UCSD-AML1 (cell line): ENCODE data around the gene SLIT3.
A peak's percentile ranks its signal among the peaks of the same experiment; 100 is the strongest.
"Not testable (repeated sequence)": the region's sequence is repeated elsewhere in the genome, so short reads cannot be mapped to it uniquely, and the experiment has no call there.

Experiments
- DNase-seq: peaks from one replicate; lab custom pipeline; 2025; ENCODE audit not compliant: unreplicated experiment; lab: John Stamatoyannopoulos, UW

SLIT3 gene

DNA sequence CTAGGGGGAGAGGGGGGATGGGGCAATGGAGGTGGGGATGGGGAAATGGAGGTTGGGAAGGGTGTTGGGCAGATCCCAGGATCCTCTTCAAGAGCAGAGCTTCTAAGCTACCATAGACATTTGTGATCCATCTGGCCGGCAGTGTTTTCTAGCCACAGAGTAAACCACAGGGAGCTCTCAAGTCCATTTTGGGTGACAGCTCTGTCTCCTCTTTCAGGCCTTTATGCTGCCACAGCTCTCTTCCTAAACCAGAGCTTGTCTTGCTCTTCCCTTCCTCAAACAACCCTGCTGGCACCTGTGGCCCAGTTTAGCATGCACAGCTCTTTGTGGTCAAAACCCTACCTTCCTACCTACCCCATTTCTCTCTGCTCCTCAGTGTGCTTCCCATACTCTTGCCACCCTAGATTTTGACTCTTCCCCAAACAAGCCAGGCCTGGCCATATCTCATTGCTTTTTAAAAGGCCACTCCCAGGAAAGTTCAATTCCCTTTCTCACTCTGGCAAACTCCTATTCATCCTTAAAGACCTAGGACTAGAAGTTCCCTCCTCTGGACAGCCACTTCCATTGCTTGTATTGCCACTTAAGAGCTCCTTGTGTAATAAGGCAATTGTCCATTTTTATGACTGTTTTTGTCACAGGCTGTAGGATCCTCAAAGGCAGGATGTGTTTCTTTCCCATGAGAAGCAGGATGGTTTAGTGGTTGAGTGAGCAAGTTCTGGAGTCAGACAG lies 637.5 kb downstream of the SLIT3 start:
- no peak for DNase-seq

DNA sequence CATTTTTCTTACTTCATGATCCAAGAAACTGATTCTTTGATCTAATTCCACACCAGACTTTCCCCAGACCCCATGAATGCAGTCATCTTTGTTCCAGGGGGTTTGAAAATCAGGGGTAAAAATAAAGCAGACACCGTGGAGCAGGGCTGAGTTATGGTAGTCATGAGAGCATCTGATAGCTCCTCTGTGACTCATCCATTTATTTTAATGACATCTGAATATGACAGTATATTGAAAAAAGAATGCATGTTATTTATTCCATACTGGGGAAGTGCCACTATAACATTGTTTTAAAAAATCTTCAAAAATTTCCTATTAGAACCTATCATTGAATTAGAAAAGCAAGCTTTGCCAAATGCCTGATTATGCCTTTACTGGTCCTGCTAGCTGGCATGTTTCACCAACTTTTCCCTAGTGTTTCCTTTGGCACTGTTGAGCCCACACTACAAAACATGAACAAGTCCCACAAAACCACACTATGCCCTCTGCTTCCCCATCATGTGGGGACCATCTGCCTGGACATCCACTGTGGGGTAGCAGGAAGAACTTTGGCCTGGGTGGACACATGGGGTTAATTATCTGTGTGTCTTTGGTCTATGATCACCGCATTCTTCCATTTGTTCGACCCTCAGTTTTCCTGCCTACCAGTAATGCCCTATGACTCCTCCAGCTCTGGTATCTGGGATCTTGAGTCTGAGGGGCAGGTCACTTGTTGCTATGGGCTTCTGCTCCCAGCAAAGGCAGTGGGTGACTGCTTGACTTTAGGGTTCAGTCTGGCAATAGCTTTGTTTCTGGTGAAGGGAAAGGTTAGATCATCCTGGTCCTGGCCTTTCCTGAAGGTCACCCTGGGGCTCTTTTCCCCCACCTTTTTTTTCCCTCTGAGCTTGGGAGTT lies 639.1 kb downstream of the SLIT3 start:
- no peak for DNase-seq

DNA sequence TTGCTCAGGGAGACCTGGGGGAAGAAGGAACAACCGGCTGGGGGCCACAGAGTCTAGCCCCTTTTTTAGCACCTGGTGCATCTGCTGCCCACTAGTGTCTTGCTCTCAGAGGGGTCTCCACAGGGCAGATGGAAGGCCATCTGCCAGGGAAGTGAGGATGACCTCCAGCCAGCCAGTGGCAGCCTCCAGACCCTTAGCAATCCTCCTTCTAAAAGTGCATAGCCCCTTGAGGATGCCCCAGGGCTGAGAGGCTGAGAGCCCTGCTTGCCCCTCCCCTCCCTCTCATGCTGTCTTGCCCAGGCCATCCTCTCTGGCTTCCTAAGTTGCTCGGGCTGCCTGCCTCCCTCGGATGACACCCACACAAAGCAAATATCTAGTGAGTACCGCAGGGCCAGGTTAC lies 640.2 kb downstream of the SLIT3 start:
- DNase-seq: no peak

DNA sequence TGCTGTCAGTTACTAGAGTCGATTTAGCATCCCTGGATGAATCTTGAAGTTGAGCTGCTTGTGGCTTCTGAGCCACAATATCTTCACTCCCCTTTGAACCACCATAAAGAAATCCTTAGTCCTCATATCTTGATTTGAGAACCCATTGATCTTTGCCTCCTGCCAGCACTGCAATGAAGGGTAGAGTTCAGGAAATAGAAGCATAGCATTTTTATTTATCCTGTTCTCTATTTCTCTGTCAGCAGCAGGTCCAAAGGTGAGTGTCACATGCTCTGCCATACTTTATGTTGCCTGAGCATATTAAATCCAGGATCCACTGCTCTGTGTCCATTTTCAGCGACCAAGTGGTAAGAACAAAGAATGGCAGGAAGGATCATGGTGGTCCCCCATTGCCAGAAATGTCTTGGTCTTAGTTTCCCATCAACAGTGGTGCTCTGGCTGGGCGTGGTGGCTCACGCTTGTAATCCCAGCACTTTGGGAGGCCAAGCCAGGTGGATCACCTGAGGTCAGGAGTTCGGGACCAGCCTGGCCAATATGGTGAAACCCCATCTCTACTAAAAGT lies 641.6 kb downstream of the SLIT3 start:
- no peak for DNase-seq

DNA sequence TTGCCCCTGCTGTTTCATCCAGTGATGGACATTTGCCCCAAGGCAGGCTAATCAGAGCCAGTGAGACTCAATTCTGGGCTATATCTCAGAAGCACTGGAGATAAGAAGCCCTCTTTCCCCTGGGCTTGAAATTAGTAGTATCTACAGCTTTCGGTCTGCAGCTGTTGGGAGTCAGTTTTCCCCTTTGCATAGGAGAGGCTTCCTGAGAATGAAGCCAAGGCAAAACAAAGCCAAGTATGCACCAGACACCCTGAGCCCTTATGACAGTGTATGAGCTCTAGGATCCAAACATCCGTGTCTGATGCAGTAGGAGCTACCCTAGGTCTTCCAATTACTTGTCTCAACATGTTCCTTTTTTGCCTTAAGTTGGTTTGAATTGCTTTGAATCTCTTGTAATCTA lies 642.5 kb downstream of the SLIT3 start:
- no peak for DNase-seq

DNA sequence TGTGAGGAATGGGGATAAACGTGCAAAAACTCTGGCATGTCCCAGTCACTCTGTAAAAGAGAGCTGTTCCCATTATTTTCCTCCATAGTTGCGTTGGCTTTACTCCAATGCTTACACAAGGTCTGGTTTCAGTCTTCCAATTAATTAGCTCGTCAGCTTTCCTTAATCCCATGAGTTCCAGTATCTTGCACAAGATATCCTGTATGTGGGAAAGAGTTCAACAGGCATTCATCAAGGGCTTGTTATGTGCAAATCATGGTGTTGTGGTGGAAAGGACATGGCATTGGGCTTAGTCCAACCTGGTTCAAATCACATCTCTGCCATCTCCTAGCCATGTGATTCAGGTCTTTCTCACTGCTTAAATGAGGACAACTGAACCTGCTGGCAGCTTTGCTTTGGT lies 644.3 kb downstream of the SLIT3 start:
- DNase-seq: no peak

DNA sequence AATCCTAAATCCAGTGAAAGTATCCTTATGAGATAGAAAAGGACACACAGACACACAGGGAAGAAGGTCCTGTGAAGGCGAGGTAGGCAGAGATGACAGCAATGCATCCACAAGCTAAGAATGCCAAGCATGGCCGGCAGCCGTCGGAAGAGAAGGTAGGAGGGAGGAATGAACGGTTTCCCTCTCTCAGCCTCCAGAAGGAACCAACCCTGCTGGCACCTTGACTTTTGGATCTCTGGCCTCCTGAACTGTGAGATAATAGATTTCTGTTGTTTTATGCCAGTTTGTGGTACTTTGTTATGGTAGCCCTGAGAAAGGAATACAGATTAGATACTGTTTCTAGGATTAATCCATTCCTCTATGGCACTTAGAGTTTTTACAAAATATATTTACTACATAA lies 645.6 kb downstream of the SLIT3 start:
- DNase-seq: no peak

DNA sequence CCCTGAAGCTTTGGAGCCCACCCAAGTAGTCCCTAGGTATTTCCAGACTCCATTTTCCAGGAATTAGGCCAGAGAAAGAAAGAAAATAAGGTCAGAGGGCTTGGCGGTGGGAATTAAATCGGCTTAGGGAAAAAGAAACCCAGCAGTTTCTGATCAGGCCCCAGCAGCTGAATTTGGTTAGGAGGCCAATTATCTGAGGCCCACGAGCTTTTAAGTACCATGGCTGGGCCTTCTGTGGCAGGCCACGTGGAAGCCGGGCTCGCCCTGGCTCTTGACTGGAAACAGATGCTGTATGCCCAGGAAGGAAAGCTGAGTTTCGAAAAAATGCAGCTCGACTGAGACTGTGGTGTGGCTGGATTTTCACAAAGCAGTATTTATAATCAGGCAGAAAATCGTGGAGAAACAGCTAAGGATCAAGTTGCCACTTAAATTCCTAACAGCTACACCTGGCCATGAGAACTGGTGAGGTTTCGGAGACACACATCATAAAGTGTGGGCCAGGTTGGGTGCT lies 646.7 kb downstream of the SLIT3 start:
- DNase-seq: peak; percentile 24

DNA sequence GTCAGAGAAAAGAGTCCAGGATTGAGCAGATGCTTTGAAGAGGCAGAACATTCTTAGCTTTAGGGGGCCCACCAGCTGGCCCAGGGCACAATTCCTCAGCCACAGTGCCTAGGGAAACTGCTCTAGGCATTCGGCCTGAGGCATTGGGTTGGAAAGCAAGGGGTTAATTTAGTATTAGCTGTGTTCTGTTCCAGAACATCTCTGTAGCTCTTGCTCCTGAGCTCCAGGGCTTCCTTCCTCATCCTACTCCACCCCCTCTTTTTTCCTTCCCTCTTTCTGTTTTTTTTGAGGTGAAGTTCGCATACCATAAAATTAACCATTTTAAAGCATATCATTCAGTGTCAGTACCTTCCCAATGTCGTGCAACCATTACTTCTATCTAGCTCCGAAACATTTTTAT lies 647.3 kb downstream of the SLIT3 start:
- no peak for DNase-seq

DNA sequence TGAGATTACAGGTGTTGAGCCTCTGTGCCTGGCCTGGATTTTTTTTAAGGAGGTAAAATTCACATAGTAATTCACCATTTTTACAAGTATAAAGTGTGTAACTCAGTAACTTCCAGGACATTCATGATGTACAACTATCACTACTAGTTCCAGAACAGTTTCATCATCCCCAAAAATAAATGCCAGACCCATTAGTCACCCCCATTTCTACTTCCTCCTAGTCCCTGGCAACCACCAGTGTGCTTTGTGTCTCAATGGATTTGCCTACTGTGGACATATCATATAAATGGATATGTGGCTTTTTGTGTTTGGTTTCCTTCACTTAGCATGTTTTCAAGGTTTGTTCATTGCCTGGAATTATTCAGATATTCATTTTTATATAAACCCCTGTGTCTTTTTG lies 649.3 kb downstream of the SLIT3 start:
- no peak for DNase-seq

DNA sequence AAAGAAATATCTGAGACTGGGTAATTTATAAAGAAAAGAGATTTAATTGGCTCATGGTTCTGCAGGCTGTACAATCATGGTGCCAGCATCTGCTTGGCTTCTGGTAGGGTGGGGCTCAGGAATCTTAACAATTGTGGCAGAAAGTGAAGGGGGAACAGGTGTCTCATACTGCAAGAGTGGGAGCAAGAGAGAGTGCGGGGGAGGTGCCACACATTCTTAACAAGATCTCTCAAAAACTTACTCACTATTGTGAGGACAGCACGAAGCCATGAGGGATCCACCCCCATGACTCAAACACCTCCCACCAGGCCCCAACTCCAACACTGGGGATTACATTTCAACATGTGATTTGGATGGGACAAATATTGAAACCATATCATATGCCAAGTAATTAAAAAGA lies 651.6 kb downstream of the SLIT3 start:
- no peak for DNase-seq

DNA sequence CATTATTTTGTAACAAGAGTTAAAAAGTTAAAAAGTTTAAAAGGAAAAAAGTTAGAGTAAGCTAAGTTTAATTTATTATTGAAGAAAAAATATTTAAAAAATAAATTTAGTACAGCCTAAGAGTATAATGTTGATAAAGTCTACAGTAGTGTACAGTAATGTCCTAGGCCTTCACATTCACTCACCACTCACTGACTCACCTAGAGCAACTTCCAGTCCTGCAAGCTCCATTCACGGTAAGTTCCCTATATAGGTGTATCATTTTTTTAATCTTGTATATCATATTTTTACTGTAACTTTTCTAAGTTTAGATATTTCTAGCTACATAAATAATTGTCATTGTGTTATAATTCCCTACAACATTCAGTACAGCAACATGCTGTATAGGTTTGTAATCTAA lies 652.4 kb downstream of the SLIT3 start:
- DNase-seq: no peak

DNA sequence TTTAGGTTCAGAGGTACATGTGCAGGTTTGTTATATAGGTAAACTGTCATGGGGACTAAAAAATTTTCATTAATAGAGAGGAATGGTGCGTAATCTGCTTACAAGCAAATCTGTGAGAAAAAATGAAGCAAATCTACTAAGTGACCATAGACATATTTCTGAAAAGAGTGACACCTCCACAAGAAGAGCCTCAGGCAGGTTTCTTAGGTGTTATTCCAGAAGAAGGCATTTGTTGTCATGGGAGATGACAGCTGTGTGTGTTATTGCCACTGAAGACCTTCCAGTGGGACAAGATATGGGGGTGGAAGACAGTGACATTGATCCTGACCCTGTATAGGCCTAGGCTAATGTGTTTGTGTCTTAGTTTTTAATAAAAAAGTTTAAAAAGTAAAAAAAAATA lies 652.9 kb downstream of the SLIT3 start:
- no peak for DNase-seq

DNA sequence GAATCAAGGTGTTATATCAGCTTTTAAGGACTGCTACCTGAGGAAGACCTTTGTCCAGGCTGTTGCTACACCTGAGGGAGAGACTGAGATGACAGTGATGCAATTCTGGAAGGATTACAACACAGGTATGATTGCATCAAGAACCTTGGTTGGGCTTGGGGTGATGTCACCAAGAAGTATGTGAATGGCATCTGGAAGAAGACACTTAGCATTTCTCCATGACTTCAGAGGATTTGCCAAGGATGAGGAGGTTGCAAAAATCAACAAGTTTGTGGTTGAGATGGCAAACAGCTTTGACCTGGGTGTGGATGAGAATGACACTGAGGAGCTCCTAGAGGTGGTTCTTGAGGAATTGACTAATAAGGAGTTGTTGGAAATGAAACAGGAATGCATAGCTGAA lies 653.9 kb downstream of the SLIT3 start:
- DNase-seq: no peak

DNA sequence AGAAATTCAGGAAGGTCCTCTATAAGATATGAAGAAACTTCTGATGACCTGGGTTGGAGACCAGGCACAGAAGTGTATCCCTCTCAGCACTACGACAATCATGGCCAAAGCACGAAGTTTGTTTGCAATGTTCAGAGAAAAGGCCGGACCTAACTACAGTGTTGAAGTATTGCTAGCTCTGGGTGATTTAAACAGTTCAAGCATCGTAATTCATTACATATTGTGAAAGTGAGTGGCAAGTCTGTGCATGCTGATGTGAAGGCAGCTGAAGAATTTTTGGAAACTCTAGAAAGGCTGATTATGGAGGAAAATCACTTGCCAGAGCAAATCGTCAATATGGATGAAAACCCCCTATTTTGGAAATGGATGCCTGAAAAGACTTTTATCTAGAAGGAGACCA lies 654.6 kb downstream of the SLIT3 start:
- DNase-seq: no peak

DNA sequence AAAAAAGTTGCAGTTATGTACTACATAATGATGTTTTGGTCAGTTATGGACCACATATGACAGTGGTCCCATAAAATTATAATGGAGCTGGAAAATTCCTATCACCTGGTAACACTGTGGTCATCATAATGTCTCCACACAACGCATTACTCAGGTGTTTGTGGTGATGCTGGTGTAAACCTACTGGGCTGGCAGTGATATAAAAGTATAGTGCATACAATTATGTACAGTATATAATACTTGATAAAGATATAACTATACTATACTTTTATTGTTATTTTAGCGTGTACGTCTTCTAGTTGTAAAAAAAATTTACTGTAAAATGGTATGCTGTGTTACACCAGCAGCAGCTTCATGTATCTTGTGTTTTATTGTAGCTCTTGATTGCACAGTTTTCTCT lies 655.7 kb downstream of the SLIT3 start:
- no peak for DNase-seq

DNA sequence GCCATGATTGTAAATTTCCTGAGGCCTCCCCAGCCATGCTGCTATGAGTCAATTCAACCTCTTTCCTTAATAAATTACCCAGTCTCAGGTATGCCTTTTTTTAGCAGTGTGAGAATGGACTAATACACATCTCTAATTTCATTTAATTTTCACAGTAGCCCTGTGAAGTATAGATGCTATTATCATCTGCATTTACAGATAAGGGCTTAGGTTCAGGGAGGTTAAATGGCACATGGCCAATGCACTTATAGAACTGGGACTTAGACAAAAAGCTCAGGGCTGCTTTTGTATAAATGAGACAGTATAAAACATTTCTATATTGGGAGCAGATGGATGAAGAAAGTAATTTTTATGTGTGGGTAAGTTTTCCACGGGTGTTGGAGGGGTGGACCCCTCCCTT lies 658.9 kb downstream of the SLIT3 start:
- no peak for DNase-seq

DNA sequence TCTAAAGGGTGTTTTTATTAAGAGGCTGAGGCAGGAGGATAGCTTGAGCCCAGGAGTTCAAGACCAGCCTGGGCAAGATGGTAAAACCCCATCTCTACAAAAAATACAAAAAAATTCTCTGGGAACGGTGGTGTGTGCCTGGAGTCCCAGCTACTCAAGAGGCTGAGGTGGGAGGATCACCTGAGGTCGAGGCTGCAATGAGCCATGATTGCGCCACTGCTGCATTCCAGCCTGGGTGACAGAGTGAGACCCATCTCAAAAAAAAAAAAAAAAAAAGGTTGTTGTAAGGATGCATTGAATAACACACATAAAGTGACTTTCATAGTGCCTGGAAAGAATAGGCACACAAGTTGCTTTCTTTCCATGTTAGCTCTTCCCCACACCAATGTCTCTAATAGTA lies 662.1 kb downstream of the SLIT3 start:
- DNase-seq: not testable (repeated sequence)

DNA sequence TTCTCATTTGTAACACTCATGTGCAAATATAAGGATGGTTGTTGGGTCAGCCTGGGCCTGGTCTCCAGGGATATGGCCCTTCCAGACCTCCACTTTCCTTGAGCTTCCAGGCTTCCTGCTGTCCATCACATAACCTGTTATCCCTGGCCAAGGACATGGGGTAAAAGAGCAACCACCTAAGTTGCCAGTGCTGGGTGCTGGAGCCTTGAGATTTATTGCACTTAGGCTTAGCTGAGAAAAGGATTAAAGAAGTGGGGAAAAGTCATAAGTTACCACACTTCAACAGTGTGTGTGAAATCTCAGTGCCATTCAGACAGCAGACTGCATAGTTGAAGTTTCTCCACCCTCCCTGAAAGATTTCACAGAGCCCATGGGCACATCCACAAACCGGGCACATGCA lies 663.1 kb downstream of the SLIT3 start:
- no peak for DNase-seq

DNA sequence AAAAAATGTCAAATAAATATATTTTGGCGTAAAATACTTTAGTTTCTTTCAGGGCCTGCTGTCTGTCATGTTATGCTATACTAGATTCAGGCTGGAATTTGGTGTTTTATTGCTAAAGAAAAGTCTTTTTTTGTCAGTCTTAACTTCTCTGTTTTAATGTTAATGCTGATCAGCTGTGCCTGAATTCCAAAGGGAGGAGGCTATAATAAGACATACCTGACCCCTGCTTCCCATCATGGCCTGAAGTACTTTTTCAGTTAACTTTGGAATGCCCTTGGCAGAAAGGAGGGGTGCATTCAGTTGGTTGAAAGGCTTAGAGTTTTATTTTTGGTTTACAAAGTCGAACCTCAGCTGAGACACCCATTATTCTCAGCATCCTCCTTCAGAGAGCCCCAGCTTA lies 663.7 kb downstream of the SLIT3 start:
- no peak for DNase-seq

DNA sequence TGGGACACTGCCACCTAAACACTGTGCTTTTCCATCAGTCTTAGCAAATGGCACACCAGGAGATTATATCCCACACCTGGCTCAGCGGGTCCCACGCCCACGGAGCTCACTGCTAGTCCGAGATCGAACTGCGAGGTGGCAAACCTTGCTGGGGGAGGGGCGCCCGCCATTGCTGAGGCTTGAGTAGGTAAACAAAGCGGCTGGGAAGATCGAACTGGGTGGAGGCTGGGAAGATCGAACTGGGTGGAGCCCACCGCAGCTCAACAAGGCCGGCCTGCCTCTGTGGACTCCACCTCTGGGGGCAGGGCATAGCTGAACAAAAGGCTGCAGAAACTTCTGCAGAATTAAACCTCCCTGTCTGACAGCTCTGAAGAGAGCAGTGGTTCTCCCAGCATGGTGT lies 670.0 kb downstream of the SLIT3 start:
- not testable (repeated sequence) for DNase-seq

DNA sequence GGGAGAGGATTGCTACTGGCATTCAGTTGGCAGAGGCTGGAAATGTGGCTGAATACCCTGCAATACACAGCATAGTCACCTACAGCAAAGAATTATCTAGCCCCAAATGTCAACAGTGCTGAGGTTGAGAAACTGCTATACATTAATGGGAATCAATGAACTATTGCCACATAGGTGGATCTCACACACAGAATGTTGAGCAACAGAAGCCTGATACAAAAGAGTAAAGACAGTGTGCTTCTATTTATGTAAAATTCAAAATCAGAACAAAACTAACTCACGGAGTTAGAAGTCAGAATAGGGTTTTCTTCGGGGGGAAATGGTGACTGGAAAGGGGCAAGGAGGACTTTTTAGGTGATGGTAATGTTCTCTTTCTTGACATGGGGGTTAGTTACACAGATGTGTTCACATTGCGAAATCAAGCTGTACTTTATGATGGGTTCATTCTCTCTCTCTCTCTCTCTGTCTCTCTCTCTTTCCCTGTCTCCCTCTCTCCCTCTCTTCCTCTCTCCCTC lies 676.0 kb downstream of the SLIT3 start:
- DNase-seq: no peak
